Bronchial epithelial cell (primary cell): Measurements from ENCODE around the gene ARID5B. TPM values are rescaled to one million over a fixed set of nuclear protein-coding genes. Genes with fewer than 3 reads are reported as not detected.
A peak's percentile ranks its signal among the peaks of the same experiment; 100 is the strongest.

Experiments used
- DNase-seq: peaks from one replicate; pipeline ENCODE4 v3.0.0-alpha.2; 2010; ENCODE audit warnings: low read depth
- FAIRE-seq: peaks from 2 replicates; lab custom pipeline; 2011; peaks lifted over from hg19 to GRCh38; lab: Jason Lieb, UNC
- H3K27me3 ChIP-seq: 2 replicates; pipeline ENCODE4 v1.5.1; 2011; ENCODE audit warnings: low read length; ENCODE audit not compliant: control insufficient read depth, insufficient read depth
- H3K36me3 ChIP-seq: 2 replicates; pipeline ENCODE4 v1.5.1; 2011; ENCODE audit warnings: low read length; ENCODE audit not compliant: control insufficient read depth, insufficient read depth
- H3K4me3 ChIP-seq: 2 replicates; pipeline ENCODE4 v1.5.1; 2011; ENCODE audit warnings: mild to moderate bottlenecking, low read depth, low read length, control low read depth
- CTCF ChIP-seq: IDR thresholded peaks from 2 replicates; pipeline ENCODE4 v1.5.1; 2011; ENCODE audit warnings: mild to moderate bottlenecking, moderate library complexity, low read length, control low read depth, inconsistent platforms; ENCODE audit not compliant: insufficient read depth, severe bottlenecking
- total RNA-seq: library from RNA; depleted of rRNA; stranded (reverse); fragments of >200 nt; gene quantifications from 2 replicates; pipeline ENCODE4 v1.2.1, GENCODE V29; 2014

The ARID5B gene
- total RNA-seq, 1 donor from 2014 or later, result 7.1 TPM

GRCh38 chr10:62022830-62023229, 121.3 kb downstream of the ARID5B start:
- FAIRE-seq, result no peak
- H3K36me3 ChIP-seq, result no peaks in the 10 kb centered on the region

GRCh38 chr10:62023329-62023728, 121.8 kb downstream of the ARID5B start:
- Histone ChIP-seq H3K36me3 (no peaks in the 10 kb centered on the region), H3K27me3 (no peaks in the 10 kb centered on the region), H3K4me3 (no peak overlapping the region)
- DNase-seq (no peak), FAIRE-seq (no peak)
- TF ChIP-seq CTCF, result no peak

More at GRCh38 chr10:62022830-62023229, 121.3 kb downstream of the ARID5B start:
- H3K27me3 ChIP-seq, result no peaks in the 10 kb centered on the region
- no peak overlapping the region for H3K4me3 ChIP-seq
- no peak for TF ChIP-seq CTCF
- no peak for DNase-seq

- DNase-seq (peak; percentile 57), FAIRE-seq (no peak)
These were observed 122.7 kb downstream of the ARID5B start for GRCh38 chr10:62024026-62024701.

GRCh38 chr10:62025134-62025794, 123.8 kb downstream of the ARID5B start:
- peak; percentile 92 for DNase-seq
- Histone ChIP-seq H3K36me3 (no peaks in the 10 kb centered on the region), H3K4me3 (no peak overlapping the region), H3K27me3 (no peaks in the 10 kb centered on the region)
- no peak for FAIRE-seq
- no peak for TF ChIP-seq CTCF

More at GRCh38 chr10:62024026-62024701, 122.7 kb downstream of the ARID5B start:
- Histone ChIP-seq H3K4me3 (no peak overlapping the region), H3K36me3 (no peaks in the 10 kb centered on the region), H3K27me3 (no peaks in the 10 kb centered on the region)
- no peak for TF ChIP-seq CTCF

GRCh38 chr10:62025901-62026879, 124.7 kb downstream of the ARID5B start:
- DNase-seq, result peak; percentile 96

More at GRCh38 chr10:62025901-62026879, 124.7 kb downstream of the ARID5B start:
- no peak for FAIRE-seq
- Histone ChIP-seq H3K36me3 (no peaks in the 10 kb centered on the region), H3K4me3 (no peak overlapping the region), H3K27me3 (no peaks in the 10 kb centered on the region)
- TF ChIP-seq CTCF, result no peak
